Measurements from ENCODE around the gene INHBE.
"Not testable (repeated sequence)": the region's sequence is repeated elsewhere in the genome, so short reads cannot be mapped to it uniquely, and the experiment has no call there.

The INHBE gene

DNA sequence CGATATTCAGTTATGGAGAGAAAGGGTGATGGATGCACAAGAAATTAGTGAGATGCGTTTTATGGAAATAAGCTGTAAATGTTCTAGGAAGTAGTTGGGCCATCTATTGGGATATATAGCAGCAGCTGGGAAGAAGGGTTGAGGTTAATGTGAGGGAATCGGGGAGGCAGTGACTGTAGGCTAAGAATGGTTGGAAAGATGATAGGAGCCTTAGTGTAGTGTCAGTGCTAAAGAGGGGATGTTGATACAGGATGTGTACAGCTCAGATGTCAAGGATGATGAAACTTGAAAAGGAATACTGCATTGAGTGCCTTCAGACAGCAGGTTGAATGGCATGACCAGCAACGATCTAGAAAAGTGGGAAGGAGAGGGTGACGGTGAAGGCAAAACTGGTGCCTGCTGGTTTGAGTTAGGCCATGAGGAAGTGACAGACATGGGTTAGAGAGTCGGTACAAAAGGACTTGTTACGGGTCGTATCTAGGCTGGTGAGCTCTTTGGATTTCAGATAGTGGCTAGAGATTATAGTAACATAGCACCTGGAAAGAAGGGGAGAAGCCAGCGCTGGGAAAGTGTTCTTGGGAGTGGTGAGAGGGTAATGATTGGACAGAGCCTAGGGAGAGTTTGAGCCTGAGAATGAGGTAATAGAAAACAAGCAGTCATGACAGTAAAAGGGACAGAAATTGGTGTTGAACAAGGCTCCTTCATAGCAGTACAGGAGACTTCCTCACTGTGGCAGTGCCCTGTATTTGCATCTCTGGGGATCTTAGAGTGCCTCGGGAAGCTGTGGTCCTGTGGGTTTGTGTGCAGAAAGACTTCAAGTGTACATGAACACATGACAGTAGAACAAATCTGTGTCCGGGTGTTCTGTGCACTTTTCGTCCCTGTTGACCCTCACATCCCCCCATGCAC lies 42.4 kb downstream of the INHBE start:
- no peak for DNase-seq (ENCODE audit: low read depth in 3 of 3)

DNA sequence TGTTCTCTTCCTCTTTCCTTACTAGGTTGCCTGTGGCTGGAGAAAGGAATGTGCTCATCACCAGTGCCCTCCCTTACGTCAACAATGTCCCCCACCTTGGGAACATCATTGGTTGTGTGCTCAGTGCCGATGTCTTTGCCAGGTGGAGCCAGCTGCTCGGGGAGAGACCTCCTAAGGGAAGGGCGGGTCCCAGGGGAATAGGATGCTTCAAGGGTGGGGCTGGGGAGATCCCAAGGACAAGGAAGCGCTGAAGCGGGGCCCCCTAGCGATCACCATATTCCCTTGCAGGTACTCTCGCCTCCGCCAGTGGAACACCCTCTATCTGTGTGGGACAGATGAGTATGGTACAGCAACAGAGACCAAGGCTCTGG lies 43.0 kb downstream of the INHBE start:
- DNase-seq (ENCODE audit: low read depth in 3 of 3): no peak

DNA sequence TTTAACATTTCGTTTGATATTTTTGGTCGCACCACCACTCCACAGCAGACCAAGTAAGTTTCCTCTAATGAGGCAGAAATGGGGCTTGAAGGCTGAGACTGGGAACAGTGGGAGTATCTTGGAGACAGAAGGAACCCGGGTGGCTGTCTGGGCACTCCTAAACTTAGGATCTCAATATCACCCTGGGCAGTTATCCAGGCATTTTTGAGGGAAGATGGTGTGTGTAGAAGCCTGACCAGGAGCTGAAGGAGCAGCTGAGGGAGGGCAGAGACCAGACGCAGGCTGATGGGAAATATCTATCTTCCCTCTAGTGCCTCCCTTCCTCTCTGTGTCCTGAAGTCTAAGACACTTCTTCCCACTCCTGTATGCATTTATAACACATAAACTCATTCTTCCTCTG lies 43.5 kb downstream of the INHBE start:
- DNase-seq (ENCODE audit: low read depth in 3 of 3): no peak

DNA sequence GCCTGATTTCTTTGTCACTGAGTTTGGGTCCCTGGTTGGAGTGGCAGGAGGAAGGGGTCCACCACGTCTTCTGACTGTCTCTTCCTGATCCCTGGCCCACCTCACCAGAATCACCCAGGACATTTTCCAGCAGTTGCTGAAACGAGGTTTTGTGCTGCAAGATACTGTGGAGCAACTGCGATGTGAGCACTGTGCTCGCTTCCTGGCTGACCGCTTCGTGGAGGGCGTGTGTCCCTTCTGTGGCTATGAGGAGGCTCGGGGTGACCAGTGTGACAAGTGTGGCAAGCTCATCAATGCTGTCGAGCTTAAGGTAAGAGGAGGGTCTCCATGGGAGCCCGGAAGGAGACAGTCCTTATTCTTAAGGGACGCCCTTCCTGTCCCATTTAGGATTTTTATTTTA lies 45.1 kb downstream of the INHBE start:
- no peak for DNase-seq (ENCODE audit: low read depth in 3 of 3)

DNA sequence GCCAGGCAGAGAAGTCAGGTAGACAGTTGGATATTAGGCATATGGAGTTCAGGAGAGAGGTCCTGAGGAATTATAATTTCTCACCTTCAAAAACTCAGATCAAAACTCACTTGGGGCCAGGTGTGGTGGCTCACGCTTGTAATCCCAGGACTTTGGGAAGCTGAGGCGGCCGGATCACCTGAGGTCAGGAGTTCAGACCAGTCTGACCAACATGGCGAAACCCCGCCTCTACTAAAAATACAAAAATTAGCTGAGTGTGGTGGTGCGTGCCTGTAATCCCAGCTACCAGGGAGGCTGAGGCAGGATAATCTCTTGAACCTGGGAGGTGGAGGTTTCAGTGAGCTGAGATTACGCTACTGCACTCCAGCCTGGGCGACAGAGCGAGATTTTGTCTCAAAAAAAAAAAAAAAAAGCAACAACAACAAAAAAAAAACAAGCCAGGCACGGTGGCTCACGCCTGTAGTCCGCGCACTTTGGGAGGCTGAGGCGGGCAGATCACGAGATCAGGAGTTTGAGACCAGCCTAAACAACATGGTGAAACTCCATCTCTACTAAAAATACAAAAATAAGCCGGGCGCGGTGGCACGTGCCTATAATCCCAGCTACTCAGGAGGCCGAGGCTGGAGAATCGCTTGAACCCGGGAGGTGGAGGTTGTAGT lies 47.3 kb downstream of the INHBE start:
- DNase-seq (ENCODE audit: low read depth in 3 of 3): not testable (repeated sequence)

DNA sequence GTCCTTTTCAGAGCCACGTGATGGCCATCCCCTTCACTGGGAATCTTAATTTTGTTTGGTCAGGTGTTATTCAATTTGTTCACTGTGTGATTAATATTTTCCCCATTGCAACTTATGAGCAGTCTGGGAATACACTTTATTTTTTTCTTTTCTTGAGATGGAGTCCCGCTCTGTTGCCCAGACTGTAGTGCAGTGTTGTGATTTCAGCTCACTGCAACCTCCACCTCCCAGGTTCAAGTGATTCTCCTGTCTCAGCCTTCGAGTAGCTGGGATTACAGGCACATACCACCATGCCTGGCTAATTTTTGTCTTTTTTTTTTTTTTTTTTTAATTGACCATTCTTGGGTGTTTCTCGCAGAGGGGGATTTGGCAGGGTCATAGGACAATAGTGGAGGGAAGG lies 51.4 kb downstream of the INHBE start:
- DNase-seq (ENCODE audit: low read depth in 3 of 3): not testable (repeated sequence)

All from stimulated activated CD4-positive, alpha-beta T cell treated with anti-CD3 and anti-CD28 coated beads, TNF-alpha, amount 100 ng/mL, for 4 hours (primary cell).